Endothelial cell of umbilical vein (primary cell): ENCODE data around the gene SCGB2A2. TPM values are rescaled to one million over a fixed set of nuclear protein-coding genes. Genes with fewer than 3 reads are reported as not detected.

ENCODE experiments used
- BruUV-seq: library from RNA; stranded (reverse); fragments of 400-500 nt; replicated peaks from 2 replicates; lab custom pipeline; 2021; lab: Mats Ljungman, UMichigan
- CTCF ChIA-PET: fragments of 300-600, 350-600 bp; sonication (Branson Sonifier 250); formaldehyde crosslinking; loops from one replicate; lab custom pipeline; 2021; ENCODE audit warnings: antibody characterized with exemption, inconsistent platforms; lab: Charles Lee
- POLR2A ChIA-PET: fragments of 300-600, 350-600 bp; sonication (Branson Sonifier 250); formaldehyde crosslinking; loops from one replicate; lab custom pipeline; 2021; ENCODE audit warnings: antibody characterized with exemption, inconsistent platforms; lab: Charles Lee
- DNase-seq: peaks from one replicate; pipeline ENCODE4 v3.0.0-alpha.2; 2011; ENCODE audit warnings: low read depth, low spot score
- FAIRE-seq: peaks from 2 replicates; lab custom pipeline; 2011; peaks lifted over from hg19 to GRCh38; lab: Jason Lieb, UNC
- H2AFZ ChIP-seq: 2 replicates; pipeline ENCODE4 v1.6.0; 2012; ENCODE audit warnings: low read depth, low read length, control low read depth, inconsistent platforms
- H3K27ac ChIP-seq: 2 replicates; pipeline ENCODE4 v1.5.1; 2011; ENCODE audit warnings: low read depth, mild to moderate bottlenecking, control low read depth, low read length, moderate library complexity; ENCODE audit not compliant: insufficient read depth
- H3K27me3 ChIP-seq, 2 experiments: 2 replicates each; pipeline versions ENCODE4 v1.6.0 to v1.6.1; 2011; ENCODE audit warnings: low read length in 2 of 2, mixed read lengths in 1 of 2; ENCODE audit not compliant: control insufficient read depth in 2 of 2, insufficient read depth in 2 of 2
- H3K36me3 ChIP-seq, 2 experiments: 2 replicates in 1 of 2; 3 replicates in 1 of 2; pipeline ENCODE4 v1.5.1; 2011; ENCODE audit warnings: low read length in 2 of 2, mild to moderate bottlenecking in 1 of 2, moderate library complexity in 1 of 2; ENCODE audit not compliant: control insufficient read depth in 2 of 2, insufficient read depth in 2 of 2; ENCODE audit errors: extremely low read depth in 1 of 2
- H3K4me1 ChIP-seq: 3 replicates; pipeline ENCODE4 v1.5.1; 2011; ENCODE audit warnings: mild to moderate bottlenecking, low read length; ENCODE audit not compliant: control insufficient read depth, insufficient read depth; ENCODE audit errors: extremely low read depth
- H3K4me2 ChIP-seq: 2 replicates; pipeline ENCODE4 v1.6.1; 2011; ENCODE audit warnings: low read length, control low read depth, mixed read lengths; ENCODE audit not compliant: insufficient read depth
- H3K4me3 ChIP-seq, 3 experiments: fragments of 200-600 bp in 1 of 3; sonication (generic), shearing (Covaris generic) in 1 of 3; replicated peaks in 1 of 3; 2 replicates each; pipeline ENCODE4 v1.5.1; 2011 to 2016; ENCODE audit warnings: control low read depth in 3 of 3, low read length in 3 of 3, mild to moderate bottlenecking in 2 of 3, inconsistent platforms in 1 of 3, low read depth in 1 of 3, moderate library complexity in 1 of 3; ENCODE audit not compliant: insufficient read depth in 1 of 3
- H3K79me2 ChIP-seq: 2 replicates; pipeline ENCODE4 v1.6.0; 2012; ENCODE audit warnings: low read length, inconsistent platforms; ENCODE audit not compliant: control insufficient read depth, insufficient read depth
- H3K9ac ChIP-seq: replicated peaks from 2 replicates; pipeline ENCODE3; 2011; ENCODE audit warnings: low read length, control low read depth; ENCODE audit not compliant: insufficient read depth; ENCODE audit errors: extremely low read depth
- H3K9me1 ChIP-seq: replicated peaks from 3 replicates; pipeline ENCODE4 v1.6.0; 2011; ENCODE audit warnings: mild to moderate bottlenecking, low read length; ENCODE audit not compliant: control insufficient read depth, insufficient read depth; ENCODE audit errors: extremely low read depth
- H3K9me3 ChIP-seq: replicated peaks from 2 replicates; pipeline ENCODE4 v1.5.1; 2012; ENCODE audit warnings: low read length, inconsistent platforms; ENCODE audit not compliant: control insufficient read depth, insufficient read depth
- H4K20me1 ChIP-seq: replicated peaks from 2 replicates; pipeline ENCODE3; 2011; ENCODE audit warnings: mild to moderate bottlenecking, low read length; ENCODE audit not compliant: control insufficient read depth, insufficient read depth; ENCODE audit errors: extremely low read depth
- CTCF ChIP-seq, 2 donors: IDR thresholded peaks; 1 replicate in 1 of 2; 2 replicates in 1 of 2; pipeline ENCODE4 v1.5.1; 2011; ENCODE audit warnings: low read length in 2 of 2, mild to moderate bottlenecking in 2 of 2, moderate library complexity in 2 of 2, control low read depth in 1 of 2, inconsistent platforms in 1 of 2, low read depth in 1 of 2; ENCODE audit not compliant: insufficient read depth in 1 of 2; ENCODE audit errors: extremely low read depth in 1 of 2
- EZH2 ChIP-seq: IDR thresholded peaks from 2 replicates; pipeline ENCODE4 v1.6.1; 2012; ENCODE audit warnings: borderline replicate concordance, low read depth, mild to moderate bottlenecking, moderate library complexity, low read length, inconsistent platforms; ENCODE audit not compliant: severe bottlenecking
- FOS ChIP-seq: IDR thresholded peaks from 2 replicates; pipeline ENCODE4 v1.6.1; 2011; ENCODE audit warnings: mild to moderate bottlenecking, low read length, moderate library complexity, borderline replicate concordance; ENCODE audit not compliant: insufficient read depth
- JUN ChIP-seq: IDR thresholded peaks from 2 replicates; pipeline ENCODE4 v1.6.1; 2011; ENCODE audit warnings: borderline replicate concordance, low read depth; ENCODE audit not compliant: insufficient read length, insufficient read depth
- MAX ChIP-seq: IDR thresholded peaks from 2 replicates; pipeline ENCODE4 v1.6.1; 2011; ENCODE audit not compliant: insufficient read depth, insufficient read length
- MYC ChIP-seq: IDR thresholded peaks from one replicate; pipeline ENCODE4 v1.6.1; 2011; ENCODE audit warnings: mild to moderate bottlenecking, low read depth, low read length
- POLR2A ChIP-seq: IDR thresholded peaks from 2 replicates; pipeline ENCODE4 v1.6.1; 2012; ENCODE audit warnings: low read depth, mild to moderate bottlenecking, control low read depth, low read length
- POLR2AphosphoS5 ChIP-seq: IDR thresholded peaks from 2 replicates; pipeline ENCODE4 v1.6.1; 2012; ENCODE audit warnings: low read depth, mild to moderate bottlenecking, control low read depth, low read length, moderate library complexity; ENCODE audit not compliant: insufficient read depth
- dilution Hi-C: fragments of 300-500 bp; cut with MboI; formaldehyde crosslinking; loops from one replicate; pipeline ENCODE4 v1.15.0; 2019; ENCODE audit warnings: low sequenced_read_pairs; ENCODE audit not compliant: extremely low pct_ligation_motif_present
- intact Hi-C: fragments of 100-400 bp; cut with micrococcal nuclease; formaldehyde crosslinking; loops from one replicate; pipeline ENCODE4 v1.10.0; 2022
- polyA plus RNA-seq, 4 experiments: library from polyadenylated mRNA; depleted of rRNA in 3 of 4; stranded (reverse) in 3 of 4; unstranded in 1 of 4; fragments of >200 nt; gene quantifications; 2 replicates each; pipeline versions ENCODE4 v1.2.1 to v1.2.3, GENCODE V29; 2011 to 2012; ENCODE audit warnings: missing spikeins in 1 of 4
- total RNA-seq: library from RNA; stranded (reverse); gene quantifications from 2 replicates; pipeline ENCODE4 v1.2.3, GENCODE V29; 2021

Gene SCGB2A2
- total and polyA plus RNA-seq, 2 donors (not counting 3 experiments of a cell fraction or from before 2014, with no cell fraction given), result not detected

GRCh38 chr11:62295504-62295903, 25.5 kb downstream of the SCGB2A2 start:
- FAIRE-seq (peak; percentile 31), DNase-seq (peak; percentile 45)
- H3K9me1 ChIP-seq, result no peaks in the 10 kb centered on the region
- TF ChIP-seq FOS (no peak), EZH2 (no peak), POLR2AphosphoS5 (no peak), CTCF (IDR thresholded peaks at IDR 0.05; ENCODE audit: extremely low read depth in 1 of 2, insufficient read depth in 1 of 2, low read depth in 1 of 2, low read length in 2 of 2) (no peak), MAX (no peak), JUN (no peak), POLR2A (no peak), MYC (no peak)
- no peaks in the 10 kb centered on the region for H3K4me1 ChIP-seq
- no peaks in the 10 kb centered on the region for H4K20me1 ChIP-seq
- no peaks in the 10 kb centered on the region for H3K79me2 ChIP-seq
- no peak overlapping the region for H3K27ac ChIP-seq
- intact Hi-C loops, result loop anchor here (5.0 kb wide), 1 partner anchor 363 kb away; no protein-coding TSS in a partner anchor
- ChIA-PET CTCF (interaction anchor here (0.8 to 0.9 kb wide), 2 partner anchors 15 to 32 kb away, joined by 3 to 4 read pairs; no protein-coding TSS in a partner anchor), POLR2A (no interaction called here)
- no peak overlapping the region for H2AFZ ChIP-seq
- no peak overlapping the region for H3K4me2 ChIP-seq
- H3K9me3 ChIP-seq, result no peaks in the 10 kb centered on the region
- no peak overlapping the region for H3K4me3 ChIP-seq
- H3K9ac ChIP-seq, result no peak overlapping the region
- dilution Hi-C loops, result no loop called here
- BruUV-seq, result no TSS peak
- H3K36me3 ChIP-seq, result no peaks in the 10 kb centered on the region
- peaks cover 9 to 10% of the 10 kb centered on the region in 2 experiments for H3K27me3 ChIP-seq
